Omental fat pad (tissue), 4 donors: ENCODE data around the gene VWF. TPM values are rescaled to one million over a fixed set of nuclear protein-coding genes. Genes with fewer than 3 reads are reported as not detected.

Experiments
- ATAC-seq: fragments of 150-250 bp; one replicate; pipeline ENCODE4 v1.9.1; 2016; ENCODE audit warnings: mild to moderate bottlenecking, moderate library complexity; ENCODE audit not compliant: low FRiP score
- DNase-seq: peaks from one replicate; pipeline ENCODE4 v3.0.0-alpha.2; 2019; ENCODE audit warnings: low spot score
- total RNA-seq, 4 donors: library from RNA; depleted of rRNA; stranded (reverse); fragments of >200 nt; gene quantifications; one replicate each; pipeline ENCODE4 v1.1.0, GENCODE V29; 2016
- TF ChIP-seq, protein P1 (sequence below), 3 donors: fragments of 450-650 bp; IDR thresholded peaks; one replicate each; pipeline ENCODE4 v1.5.1; 2016 to 2017; ENCODE audit warnings: antibody characterized with exemption in 3 of 3, mild to moderate bottlenecking in 3 of 3, moderate library complexity in 2 of 3

VWF gene
- total RNA-seq, 4 donors from 2014 or later = 78.4 to 1,203 (median 422) TPM

DNA sequence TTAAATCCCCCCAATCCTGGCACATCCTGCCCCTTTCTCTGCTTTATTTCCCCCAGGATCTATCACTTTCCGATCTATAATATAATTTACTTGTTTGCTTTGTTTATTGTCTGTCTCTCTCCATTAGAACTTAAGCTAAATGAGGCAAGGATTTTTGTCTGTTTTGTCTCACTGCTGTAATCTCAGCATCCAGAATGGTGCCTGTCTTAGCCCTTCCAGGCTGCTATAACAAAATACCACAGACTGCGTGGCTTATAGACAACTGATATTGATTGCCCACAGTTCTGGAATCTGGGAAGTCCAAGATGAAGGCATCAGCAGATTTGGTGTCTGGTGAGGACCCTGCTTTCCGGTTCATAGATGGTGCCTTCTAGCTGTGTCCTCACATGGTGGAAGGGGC lies 65.2 kb downstream of the VWF start:
- ATAC-seq = no peak
- TF ChIP-seq, protein P1, sequence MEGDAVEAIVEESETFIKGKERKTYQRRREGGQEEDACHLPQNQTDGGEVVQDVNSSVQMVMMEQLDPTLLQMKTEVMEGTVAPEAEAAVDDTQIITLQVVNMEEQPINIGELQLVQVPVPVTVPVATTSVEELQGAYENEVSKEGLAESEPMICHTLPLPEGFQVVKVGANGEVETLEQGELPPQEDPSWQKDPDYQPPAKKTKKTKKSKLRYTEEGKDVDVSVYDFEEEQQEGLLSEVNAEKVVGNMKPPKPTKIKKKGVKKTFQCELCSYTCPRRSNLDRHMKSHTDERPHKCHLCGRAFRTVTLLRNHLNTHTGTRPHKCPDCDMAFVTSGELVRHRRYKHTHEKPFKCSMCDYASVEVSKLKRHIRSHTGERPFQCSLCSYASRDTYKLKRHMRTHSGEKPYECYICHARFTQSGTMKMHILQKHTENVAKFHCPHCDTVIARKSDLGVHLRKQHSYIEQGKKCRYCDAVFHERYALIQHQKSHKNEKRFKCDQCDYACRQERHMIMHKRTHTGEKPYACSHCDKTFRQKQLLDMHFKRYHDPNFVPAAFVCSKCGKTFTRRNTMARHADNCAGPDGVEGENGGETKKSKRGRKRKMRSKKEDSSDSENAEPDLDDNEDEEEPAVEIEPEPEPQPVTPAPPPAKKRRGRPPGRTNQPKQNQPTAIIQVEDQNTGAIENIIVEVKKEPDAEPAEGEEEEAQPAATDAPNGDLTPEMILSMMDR (IDR thresholded peaks at IDR 0.05) = no peak

DNA sequence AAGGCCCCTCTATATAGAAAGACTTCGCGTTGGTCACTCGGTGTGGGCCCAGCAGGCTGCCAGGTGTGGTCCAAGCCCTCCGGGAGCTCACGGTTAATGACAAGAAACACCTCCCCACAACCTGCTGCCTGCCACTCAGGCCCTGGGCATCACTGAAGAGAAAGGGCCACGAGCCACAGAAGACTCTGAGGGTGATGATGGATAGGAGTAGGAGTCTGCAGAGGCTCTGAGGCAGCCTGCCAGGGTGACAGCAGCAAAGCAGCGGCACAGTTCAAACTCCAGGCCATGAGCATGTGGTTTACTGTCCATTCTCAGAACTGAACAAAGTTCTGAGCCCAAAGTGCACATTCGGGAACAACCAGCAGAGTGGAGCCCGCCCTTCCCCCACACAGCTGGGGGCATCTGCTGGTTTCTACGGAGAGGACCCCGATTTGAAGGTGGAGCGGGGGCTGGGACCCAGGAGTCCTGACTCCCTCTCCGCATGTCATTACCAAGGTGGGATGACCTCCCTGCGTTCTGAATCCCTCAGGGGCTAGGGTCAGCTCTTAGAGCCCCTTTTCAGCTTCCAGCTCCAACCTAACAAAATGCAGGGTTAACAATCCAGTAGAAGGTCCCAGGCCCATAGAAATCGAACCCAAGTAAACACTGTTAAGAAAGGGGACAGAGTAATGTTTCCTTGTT lies 65.8 kb downstream of the VWF start:
- TF ChIP-seq, protein P1 (IDR thresholded peaks at IDR 0.05) = no peak
- no peak for ATAC-seq
- no peak for DNase-seq

More for the DNA sequence above, 65.2 kb downstream of the VWF start:
- no peak for DNase-seq

DNA sequence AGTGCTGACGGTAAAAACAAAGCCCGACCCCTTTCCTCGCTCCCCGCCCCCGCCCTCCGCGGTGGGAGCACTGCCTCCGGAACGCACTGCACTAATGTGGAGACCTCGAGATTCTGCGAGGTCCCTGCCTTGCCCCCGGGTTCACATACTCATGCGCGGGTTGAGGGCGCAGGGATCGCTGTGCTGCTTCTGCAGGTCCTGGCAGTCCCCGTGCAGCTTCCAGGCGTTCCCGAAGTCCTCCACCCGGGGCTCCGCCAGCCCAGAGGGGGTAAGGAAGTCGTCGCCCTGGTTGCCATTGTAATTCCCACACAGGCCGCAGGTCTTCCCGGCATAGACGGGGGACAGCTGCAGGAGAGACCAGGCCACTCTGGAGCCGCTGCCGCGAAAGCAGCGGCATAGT lies 66.8 kb downstream of the VWF start:
- no peak for DNase-seq
- TF ChIP-seq, protein P1 (IDR thresholded peaks at IDR 0.05) = no peak
- no peak for ATAC-seq

DNA sequence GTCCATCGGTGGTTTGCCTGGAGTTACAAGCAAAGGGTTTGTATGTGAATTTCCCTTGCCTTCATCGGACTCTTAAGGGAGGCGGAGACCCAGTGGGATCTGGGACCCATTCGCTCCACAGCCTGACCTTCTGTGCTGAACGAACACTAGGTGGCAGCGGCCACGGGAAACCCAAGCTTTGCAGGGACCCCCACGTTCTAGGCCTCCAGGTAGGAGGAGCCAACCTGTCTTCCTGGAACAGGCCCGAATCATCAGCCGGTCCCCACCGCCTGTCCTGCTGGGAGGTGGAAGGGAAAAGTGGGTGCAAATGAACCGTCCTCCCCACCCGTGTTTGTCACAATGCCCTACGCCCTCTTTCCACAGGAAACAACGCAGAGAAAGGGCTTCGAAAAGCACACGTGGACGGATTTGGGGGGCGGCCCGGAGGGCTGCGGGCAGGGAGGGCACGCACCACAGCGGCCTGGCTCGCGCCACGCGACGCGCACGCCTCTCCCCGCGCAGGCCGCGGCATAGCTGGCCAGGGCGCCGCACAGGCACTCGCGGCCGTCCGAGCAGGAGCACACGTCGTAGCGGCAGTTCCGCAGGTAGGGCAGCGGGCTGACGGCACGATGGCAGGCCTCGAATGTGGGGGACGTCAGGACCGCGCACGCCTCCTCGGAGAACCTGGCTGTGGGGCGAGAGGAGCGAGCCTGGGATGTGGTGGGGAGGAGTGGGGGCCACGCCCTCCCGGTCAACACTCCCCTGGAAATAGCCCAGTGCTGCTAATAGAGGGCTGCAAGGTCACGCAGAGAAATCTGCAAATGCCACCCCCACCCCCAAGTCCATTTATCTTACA lies 67.8 kb downstream of the VWF start:
- DNase-seq (no peak), ATAC-seq (no peak)
- TF ChIP-seq, protein P1 (IDR thresholded peaks at IDR 0.05) = no peak

DNA sequence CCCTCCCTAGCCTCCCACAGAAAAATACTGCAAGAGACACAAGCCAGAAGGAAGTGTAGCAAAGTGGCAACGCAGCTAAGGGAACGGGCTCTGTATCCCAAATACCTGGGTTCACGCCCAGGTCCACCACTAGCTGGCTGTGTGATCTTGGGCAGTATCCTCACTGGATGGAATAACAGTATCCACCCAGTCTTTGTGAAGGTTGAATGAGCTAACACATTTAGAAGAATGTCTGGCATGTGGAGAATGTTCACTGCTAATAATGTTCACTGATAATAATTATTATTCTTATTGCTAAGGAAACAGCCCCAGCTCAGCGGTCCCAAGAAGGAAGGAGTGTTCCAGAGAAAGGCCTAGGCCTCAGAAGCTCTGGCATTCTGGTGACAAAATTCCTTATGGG lies 70.9 kb downstream of the VWF start:
- TF ChIP-seq, protein P1 (IDR thresholded peaks at IDR 0.05) = no peak
- ATAC-seq (no peak), DNase-seq (no peak)

DNA sequence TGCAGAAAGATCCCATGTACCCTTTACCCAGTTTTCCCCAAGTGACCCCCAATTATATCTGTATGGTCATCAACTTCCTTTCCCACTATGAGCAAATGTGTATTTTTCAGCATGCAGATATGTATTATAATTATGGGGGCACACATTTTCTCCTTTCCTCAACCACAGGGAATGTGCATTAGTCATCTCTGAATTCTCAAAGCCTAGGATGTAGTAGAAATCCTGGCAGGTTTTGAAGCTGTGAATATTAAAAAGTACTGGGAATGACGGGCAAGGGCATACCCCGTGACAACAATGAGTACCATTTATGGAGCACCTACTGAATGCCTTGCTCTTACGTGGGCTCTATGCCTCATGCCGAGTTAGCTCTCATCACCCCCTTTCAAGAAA lies 71.5 kb downstream of the VWF start:
- no peak for DNase-seq
- ATAC-seq = no peak
- TF ChIP-seq, protein P1 (IDR thresholded peaks at IDR 0.05) = no peak
